ENCODE results near the gene LAMB4. TPM values are rescaled to one million over a fixed set of nuclear protein-coding genes. Genes with fewer than 3 reads are reported as not detected.

Gene LAMB4
- polyA plus RNA-seq, 2 of the 4 experiments (the other 2 are of a cell fraction), result 0.13 to 0.19 TPM

GRCh38 chr7:107981466-107981865, 148.7 kb downstream of the LAMB4 start:
- no peak overlapping the region for H3K27ac ChIP-seq
- H3K4me1 ChIP-seq, result no peaks in the 10 kb centered on the region
- WGBS (ENCODE audit: missing lambda C conversion rate), result 70% methylated on average over 4 of the region's 4 CpGs
- no peaks in the 10 kb centered on the region for H3K9me3 ChIP-seq
- no peak overlapping the region for H3K4me2 ChIP-seq
- TF ChIP-seq REST (IDR thresholded peaks at IDR 0.05) (no peak), CHD2 (IDR thresholded peaks at IDR 0.05; ENCODE audit: low read length, partially characterized antibody) (no peak), MAZ (IDR thresholded peaks at IDR 0.05; ENCODE audit: borderline replicate concordance, low read depth, low read length) (no peak), FOXS1 (CRISPR knock-in tag; IDR thresholded peaks at IDR 0.05) (no peak), JUNB (IDR thresholded peaks at IDR 0.05) (no peak), HOXB5 (CRISPR knock-in tag; IDR thresholded peaks at IDR 0.05) (no peak), ZFP36 (IDR thresholded peaks at IDR 0.05; ENCODE audit: borderline replicate concordance, partially characterized antibody) (no peak), PHF8 (IDR thresholded peaks at IDR 0.05; ENCODE audit: borderline replicate concordance, low read depth) (no peak), HES2 (IDR thresholded peaks at IDR 0.05) (no peak), EHF (CRISPR knock-in tag; IDR thresholded peaks at IDR 0.05) (no peak), BHLHE40 (IDR thresholded peaks at IDR 0.05; ENCODE audit: low read depth, low read length) (no peak), NR3C1 (IDR thresholded peaks at IDR 0.05) (no peak), MAX (IDR thresholded peaks at IDR 0.05) (no peak)
- POLR2A ChIA-PET, result no interaction called here
- no peak for ATAC-seq
- CTCF ChIA-PET, result interaction anchor here (0.5 to 3.6 kb wide), 7 partner anchors 9 to 165 kb away, joined by 3 to 14 read pairs (median 5); partner anchors contain the start of gene LAMB1
- no peak for DNase-seq (ENCODE audit: low read depth in 1 of 2, low spot score in 1 of 2)
- no peak overlapping the region for H3K4me3 ChIP-seq
- no peak for FAIRE-seq

- no peaks in the 10 kb centered on the region for H3K4me1 ChIP-seq
- no peak overlapping the region for H3K4me2 ChIP-seq
- no peak for ATAC-seq
- ChIA-PET CTCF (interaction anchor here (0.5 to 2.3 kb wide), 4 partner anchors 8 to 165 kb away, joined by 3 to 6 read pairs (median 4); no protein-coding TSS in a partner anchor), POLR2A (no interaction called here)
- no peak for FAIRE-seq
- no peak for TF ChIP-seq ZNF302 (CRISPR knock-in tag; IDR thresholded peaks at IDR 0.05)
- no peak for TF ChIP-seq RAD21 (conservative IDR thresholded peaks at IDR 0.05 in 1 of 2, IDR thresholded peaks at IDR 0.05 in 1 of 2)
- no peak for TF ChIP-seq CBX8 (IDR thresholded peaks at IDR 0.05)
- TF ChIP-seq ZFP36 (IDR thresholded peaks at IDR 0.05; ENCODE audit: borderline replicate concordance, partially characterized antibody), result no peak
- TF ChIP-seq MAX (IDR thresholded peaks at IDR 0.05), result no peak
- no peak for TF ChIP-seq TP53 (CRISPR knock-in tag; IDR thresholded peaks at IDR 0.05)
- TF ChIP-seq PHF8 (IDR thresholded peaks at IDR 0.05; ENCODE audit: borderline replicate concordance, low read depth), result no peak
- TF ChIP-seq HOXB13 (CRISPR knock-in tag; IDR thresholded peaks at IDR 0.05; ENCODE audit: low read depth), result no peak
- TF ChIP-seq ELK1 (IDR thresholded peaks at IDR 0.05; ENCODE audit: low read depth, low read length), result no peak
- no peak for TF ChIP-seq FOXS1 (CRISPR knock-in tag; IDR thresholded peaks at IDR 0.05)
- no peak for TF ChIP-seq FOSB (CRISPR knock-in tag; IDR thresholded peaks at IDR 0.05)
- TF ChIP-seq ATOH8 (CRISPR knock-in tag; IDR thresholded peaks at IDR 0.05; ENCODE audit: low read depth), result no peak
- TF ChIP-seq GATA3 (IDR thresholded peaks at IDR 0.05; ENCODE audit: borderline replicate concordance), result no peak
- no peak for TF ChIP-seq EHMT2 (IDR thresholded peaks at IDR 0.05; ENCODE audit: low read depth)
- TF ChIP-seq SREBF2 (IDR thresholded peaks at IDR 0.05), result no peak
- no peak for TF ChIP-seq HDAC2 (IDR thresholded peaks at IDR 0.05)
- TF ChIP-seq HOXA7 (CRISPR knock-in tag; IDR thresholded peaks at IDR 0.05), result no peak
- TF ChIP-seq BCL3 (IDR thresholded peaks at IDR 0.05), result no peak
- no peak for TF ChIP-seq TFCP2L1 (CRISPR knock-in tag; IDR thresholded peaks at IDR 0.05)
- H3K4me3 ChIP-seq, result no peak overlapping the region
- DNase-seq (ENCODE audit: low read depth in 1 of 2, low spot score in 1 of 2), result no peak
- no peak overlapping the region for H3K27ac ChIP-seq
- 93% methylated on average over 8 of the region's 8 CpGs for WGBS (ENCODE audit: missing lambda C conversion rate)
- H3K9me3 ChIP-seq, result no peaks in the 10 kb centered on the region
Measured at GRCh38 chr7:107980671-107981190, 149.4 kb downstream of the LAMB4 start.

Measured in A549 (cell line).